Osteoblast (primary cell): ENCODE measurements around the gene COL7A1. TPM values are rescaled to one million over a fixed set of nuclear protein-coding genes. Genes with fewer than 3 reads are reported as not detected.

Source experiments
- DNase-seq: peaks from one replicate; pipeline ENCODE4 v3.0.0; 2011; ENCODE audit warnings: low spot score, mixed read lengths; ENCODE audit not compliant: insufficient read length; ENCODE audit errors: missing footprints
- H2AFZ ChIP-seq: 2 replicates; pipeline ENCODE4 v1.6.0; 2011; ENCODE audit warnings: mild to moderate bottlenecking, low read length
- H3K27ac ChIP-seq: 2 replicates; pipeline ENCODE4 v1.5.1; 2011; ENCODE audit warnings: mild to moderate bottlenecking, low read depth, low read length, moderate library complexity
- H3K27me3 ChIP-seq: 2 replicates; pipeline ENCODE4 v1.6.0; 2012; ENCODE audit warnings: mild to moderate bottlenecking, control low read depth, inconsistent platforms, low read length, moderate library complexity; ENCODE audit not compliant: insufficient read depth
- H3K36me3 ChIP-seq: 2 replicates; pipeline ENCODE4 v1.5.1; 2011; ENCODE audit warnings: mild to moderate bottlenecking, low read length, control low read depth, moderate library complexity; ENCODE audit not compliant: insufficient read depth
- H3K4me1 ChIP-seq: 2 replicates; pipeline ENCODE4 v1.5.1; 2011; ENCODE audit warnings: mild to moderate bottlenecking, low read length, control low read depth, moderate library complexity; ENCODE audit not compliant: insufficient read depth
- H3K4me2 ChIP-seq: 2 replicates; pipeline ENCODE4 v1.6.0; 2011; ENCODE audit warnings: mild to moderate bottlenecking, low read length; ENCODE audit not compliant: insufficient read depth
- H3K4me3 ChIP-seq: fragments of 200-600 bp; sonication (generic); 3 replicates; pipeline ENCODE4 v1.5.1; 2012; ENCODE audit warnings: mild to moderate bottlenecking, low read length, inconsistent platforms; ENCODE audit not compliant: insufficient read depth
- H3K79me2 ChIP-seq: 2 replicates; pipeline ENCODE4 v1.6.0; 2012; ENCODE audit warnings: mild to moderate bottlenecking, low read length, control low read depth, inconsistent platforms; ENCODE audit not compliant: insufficient read depth
- H3K9me3 ChIP-seq: 2 replicates; pipeline ENCODE4 v1.5.1; 2011; ENCODE audit warnings: low read depth, low read length, control low read depth
- H4K20me1 ChIP-seq: 2 replicates; pipeline ENCODE4 v1.6.0; 2012; ENCODE audit warnings: mild to moderate bottlenecking, low read length, control low read depth; ENCODE audit not compliant: insufficient read depth
- total RNA-seq: library from RNA; depleted of rRNA; stranded (reverse); fragments of >200 nt; gene quantifications from 2 replicates; pipeline ENCODE4 v1.2.3, GENCODE V29; 2012
- TF ChIP-seq, protein P1 (sequence below): IDR thresholded peaks from 2 replicates; pipeline ENCODE4 v1.5.1; 2011; ENCODE audit warnings: mild to moderate bottlenecking, low read depth, low read length, moderate library complexity; ENCODE audit errors: extremely low read depth

COL7A1 gene
- total RNA-seq, 1 donor, result 21.4 TPM

DNA sequence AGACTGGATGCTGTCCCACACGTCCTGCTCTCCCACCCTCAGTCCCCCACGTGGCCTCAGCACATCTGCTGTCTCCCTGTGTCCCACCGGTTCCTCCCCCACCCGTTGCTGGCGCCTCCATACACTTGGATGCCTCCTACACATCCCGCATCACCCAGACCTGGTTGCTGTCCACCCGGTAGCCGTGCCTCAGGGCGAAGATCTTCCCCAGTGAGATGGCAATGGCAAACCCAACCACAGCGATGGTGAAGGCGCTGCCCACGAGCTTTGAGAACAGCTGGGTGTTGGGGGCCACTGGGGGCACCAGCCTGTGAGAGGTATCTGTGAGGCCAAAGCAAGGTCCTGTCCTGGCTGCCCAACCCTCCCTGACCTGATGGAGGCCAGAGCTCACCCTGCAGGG is 35.7 kb upstream of the COL7A1 start:
- Histone ChIP-seq H3K4me3 (no peak overlapping the region), H3K4me1 (peaks cover 11% of the 10 kb centered on the region), H3K27ac (no peak overlapping the region), H2AFZ (no peak overlapping the region), H3K9me3 (no peaks in the 10 kb centered on the region), H4K20me1 (peaks cover 19% of the 10 kb centered on the region), H3K36me3 (peaks cover 53% of the 10 kb centered on the region), H3K4me2 (no peak overlapping the region), H3K79me2 (peaks cover 21% of the 10 kb centered on the region), H3K27me3 (no peaks in the 10 kb centered on the region)
- peak; percentile 37 for DNase-seq
- TF ChIP-seq, protein P1, sequence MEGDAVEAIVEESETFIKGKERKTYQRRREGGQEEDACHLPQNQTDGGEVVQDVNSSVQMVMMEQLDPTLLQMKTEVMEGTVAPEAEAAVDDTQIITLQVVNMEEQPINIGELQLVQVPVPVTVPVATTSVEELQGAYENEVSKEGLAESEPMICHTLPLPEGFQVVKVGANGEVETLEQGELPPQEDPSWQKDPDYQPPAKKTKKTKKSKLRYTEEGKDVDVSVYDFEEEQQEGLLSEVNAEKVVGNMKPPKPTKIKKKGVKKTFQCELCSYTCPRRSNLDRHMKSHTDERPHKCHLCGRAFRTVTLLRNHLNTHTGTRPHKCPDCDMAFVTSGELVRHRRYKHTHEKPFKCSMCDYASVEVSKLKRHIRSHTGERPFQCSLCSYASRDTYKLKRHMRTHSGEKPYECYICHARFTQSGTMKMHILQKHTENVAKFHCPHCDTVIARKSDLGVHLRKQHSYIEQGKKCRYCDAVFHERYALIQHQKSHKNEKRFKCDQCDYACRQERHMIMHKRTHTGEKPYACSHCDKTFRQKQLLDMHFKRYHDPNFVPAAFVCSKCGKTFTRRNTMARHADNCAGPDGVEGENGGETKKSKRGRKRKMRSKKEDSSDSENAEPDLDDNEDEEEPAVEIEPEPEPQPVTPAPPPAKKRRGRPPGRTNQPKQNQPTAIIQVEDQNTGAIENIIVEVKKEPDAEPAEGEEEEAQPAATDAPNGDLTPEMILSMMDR, result no peak

DNA sequence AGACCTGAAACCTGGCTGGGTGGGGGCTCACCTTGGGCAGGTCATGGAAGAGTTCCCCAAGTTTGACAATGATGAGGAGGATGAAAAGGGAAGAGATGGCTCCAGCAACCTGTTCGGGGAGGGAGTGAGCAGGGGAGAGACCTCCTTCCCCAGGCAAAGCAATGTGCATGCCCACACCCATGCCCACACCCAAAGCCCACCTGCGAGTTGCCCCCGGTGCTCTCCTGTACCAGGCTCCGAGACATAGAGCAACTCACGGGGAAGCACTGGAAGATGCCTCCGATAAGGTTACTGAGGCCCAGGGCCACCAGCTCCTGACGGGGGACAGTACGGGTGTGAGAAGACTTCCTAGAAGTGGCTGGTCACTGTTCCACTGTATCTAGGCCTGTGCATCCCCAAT is 35.3 kb upstream of the COL7A1 start:
- peaks cover 19% of the 10 kb centered on the region for H4K20me1 ChIP-seq
- H3K9me3 ChIP-seq, result no peaks in the 10 kb centered on the region
- H3K36me3 ChIP-seq, result peaks cover 57% of the 10 kb centered on the region
- H3K27ac ChIP-seq, result no peak overlapping the region
- TF ChIP-seq, protein P1, result no peak
- DNase-seq, result peak; percentile 44
- H3K27me3 ChIP-seq, result no peaks in the 10 kb centered on the region
- H2AFZ ChIP-seq, result no peak overlapping the region
- peaks cover 21% of the 10 kb centered on the region for H3K79me2 ChIP-seq
- peaks cover 7% of the 10 kb centered on the region for H3K4me1 ChIP-seq
- no peak overlapping the region for H3K4me3 ChIP-seq
- no peak overlapping the region for H3K4me2 ChIP-seq

DNA sequence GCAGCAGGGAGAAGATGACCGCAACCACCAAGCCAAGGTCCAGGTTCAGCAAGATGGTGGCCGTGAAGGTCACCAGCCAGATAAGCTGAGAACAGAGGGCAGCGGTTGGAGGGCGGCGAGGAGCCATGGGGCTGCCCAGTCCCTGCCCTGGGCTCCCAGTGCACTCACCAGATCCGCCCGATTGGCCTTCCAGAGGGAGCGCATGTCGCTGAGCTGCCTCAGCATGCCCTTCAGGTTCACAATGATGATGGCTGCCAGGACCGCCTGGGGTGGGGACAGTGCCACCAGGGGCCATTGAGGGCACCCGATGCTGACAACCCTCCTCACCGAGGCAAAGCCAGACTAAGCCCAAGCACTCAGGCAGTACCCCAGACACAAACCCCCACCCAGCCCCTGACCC is 34.8 kb upstream of the COL7A1 start:
- no peak overlapping the region for H3K27ac ChIP-seq
- H3K79me2 ChIP-seq, result peaks cover 18% of the 10 kb centered on the region
- H3K36me3 ChIP-seq, result peaks cover 62% of the 10 kb centered on the region
- peaks cover 18% of the 10 kb centered on the region for H4K20me1 ChIP-seq
- H3K4me2 ChIP-seq, result no peak overlapping the region
- no peaks in the 10 kb centered on the region for H3K27me3 ChIP-seq
- no peak overlapping the region for H2AFZ ChIP-seq
- H3K4me3 ChIP-seq, result no peak overlapping the region
- H3K4me1 ChIP-seq, result peaks cover 7% of the 10 kb centered on the region
- TF ChIP-seq, protein P1, result no peak
- no peak for DNase-seq
- no peaks in the 10 kb centered on the region for H3K9me3 ChIP-seq

DNA sequence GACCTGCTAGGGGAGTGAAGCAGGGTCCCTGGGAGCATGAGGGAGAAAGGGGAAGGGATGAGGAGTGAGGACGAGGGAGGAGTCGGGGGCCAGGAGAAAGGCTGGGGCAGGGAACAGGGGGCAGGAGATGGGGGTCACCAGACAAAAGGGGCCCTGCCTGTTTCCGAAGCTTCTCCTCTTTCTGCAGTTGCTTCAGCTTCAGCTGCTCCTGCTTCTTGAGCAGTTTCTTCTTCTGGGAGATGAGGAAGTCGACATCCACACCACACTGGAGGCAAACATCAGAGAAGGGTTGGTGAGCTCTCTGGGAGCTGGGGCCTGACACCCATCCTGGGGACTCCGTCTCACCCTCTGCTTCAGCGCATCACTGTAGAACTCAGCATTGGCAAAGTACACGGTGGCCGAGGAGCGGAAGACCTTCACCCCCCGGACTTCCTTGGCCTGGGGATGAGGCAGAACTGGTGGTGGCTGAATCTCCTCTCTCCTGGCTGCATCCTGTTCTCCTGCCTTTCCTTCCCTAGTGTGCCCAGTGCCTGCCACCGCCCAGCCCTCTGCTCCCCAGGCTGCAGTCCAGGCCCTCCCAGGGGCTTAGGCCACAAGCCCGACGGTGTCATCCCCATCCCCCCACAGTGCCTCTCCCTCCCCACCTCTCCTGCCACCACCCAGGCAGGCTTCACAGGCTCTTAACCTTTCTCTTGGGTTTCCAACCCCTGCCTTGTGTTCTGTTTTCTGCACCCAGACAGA is 33.3 kb upstream of the COL7A1 start:
- H3K4me3 ChIP-seq, result no peak overlapping the region
- peaks cover 65% of the 10 kb centered on the region for H3K36me3 ChIP-seq
- no peak overlapping the region for H3K27ac ChIP-seq
- H3K27me3 ChIP-seq, result no peaks in the 10 kb centered on the region
- H3K9me3 ChIP-seq, result no peaks in the 10 kb centered on the region
- TF ChIP-seq, protein P1, result no peak
- peaks cover 4% of the 10 kb centered on the region for H3K79me2 ChIP-seq
- H4K20me1 ChIP-seq, result peaks cover 6% of the 10 kb centered on the region
- H3K4me1 ChIP-seq, result no peaks in the 10 kb centered on the region
- H2AFZ ChIP-seq, result no peak overlapping the region
- DNase-seq, result peak; percentile 70
- H3K4me2 ChIP-seq, result no peak overlapping the region
